ENCODE measurements around the gene CLCA4.

DNA sequence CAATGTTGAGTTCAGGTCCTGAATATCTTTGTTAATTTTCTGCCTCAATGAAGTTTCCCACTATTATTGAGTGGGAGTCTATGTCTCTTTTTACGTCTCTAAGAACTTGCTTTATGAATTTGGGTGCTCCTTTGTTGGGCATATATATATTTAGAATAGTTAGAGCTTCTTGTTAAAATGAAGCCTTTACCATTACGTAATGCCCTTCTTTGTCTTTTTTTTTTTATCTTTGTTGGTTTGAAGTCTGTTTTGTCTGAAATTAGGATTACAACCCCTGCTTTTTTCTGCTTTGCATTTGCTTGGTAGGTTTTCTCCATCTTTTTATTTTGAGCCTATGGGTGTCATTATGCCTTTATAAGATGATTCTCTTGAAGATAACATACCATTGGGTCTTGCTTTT, 10.9 kb downstream of the CLCA4 start:
- no peak for TF ChIP-seq SMC3 (IDR thresholded peaks at IDR 0.05; ENCODE audit: borderline replicate concordance, low read length)
- no peak for TF ChIP-seq CTCF (IDR thresholded peaks at IDR 0.05 in 2 of 3, conservative IDR thresholded peaks at IDR 0.05 in 1 of 3; ENCODE audit: control insufficient read depth in 2 of 3, extremely low read depth in 1 of 3, insufficient read depth in 1 of 3, low read depth in 3 of 3, low read length in 3 of 3)
- no peak for TF ChIP-seq NFYB (IDR thresholded peaks at IDR 0.05; ENCODE audit: insufficient read depth, low read depth, low read length)
- TF ChIP-seq ZNF207 (IDR thresholded peaks at IDR 0.05; ENCODE audit: borderline replicate concordance) = no peak
- TF ChIP-seq JUNB (IDR thresholded peaks at IDR 0.05) = no peak
- TF ChIP-seq EZH2 (IDR thresholded peaks at IDR 0.05; ENCODE audit: borderline replicate concordance, control insufficient read depth, low read depth, low read length) = no peak
- TF ChIP-seq, protein P1, sequence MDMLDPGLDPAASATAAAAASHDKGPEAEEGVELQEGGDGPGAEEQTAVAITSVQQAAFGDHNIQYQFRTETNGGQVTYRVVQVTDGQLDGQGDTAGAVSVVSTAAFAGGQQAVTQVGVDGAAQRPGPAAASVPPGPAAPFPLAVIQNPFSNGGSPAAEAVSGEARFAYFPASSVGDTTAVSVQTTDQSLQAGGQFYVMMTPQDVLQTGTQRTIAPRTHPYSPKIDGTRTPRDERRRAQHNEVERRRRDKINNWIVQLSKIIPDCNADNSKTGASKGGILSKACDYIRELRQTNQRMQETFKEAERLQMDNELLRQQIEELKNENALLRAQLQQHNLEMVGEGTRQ (IDR thresholded peaks at IDR 0.05; ENCODE audit: borderline replicate concordance, low read depth, low read length) = no peak
- no peak for TF ChIP-seq ZNF622 (IDR thresholded peaks at IDR 0.05)
- no peak for TF ChIP-seq EP300 (IDR thresholded peaks at IDR 0.05; ENCODE audit: borderline replicate concordance in 1 of 2, control insufficient read depth in 1 of 2, low read depth in 2 of 2, low read length in 2 of 2)
- no peak for TF ChIP-seq PAX5 (IDR thresholded peaks at IDR 0.05; ENCODE audit: borderline replicate concordance, low read depth, low read length)
- TF ChIP-seq MTA3 (IDR thresholded peaks at IDR 0.05; ENCODE audit: borderline replicate concordance, low read length) = no peak
- no peak for TF ChIP-seq TBL1XR1 (IDR thresholded peaks at IDR 0.05; ENCODE audit: low read depth, low read length)
- TF ChIP-seq, protein P2, sequence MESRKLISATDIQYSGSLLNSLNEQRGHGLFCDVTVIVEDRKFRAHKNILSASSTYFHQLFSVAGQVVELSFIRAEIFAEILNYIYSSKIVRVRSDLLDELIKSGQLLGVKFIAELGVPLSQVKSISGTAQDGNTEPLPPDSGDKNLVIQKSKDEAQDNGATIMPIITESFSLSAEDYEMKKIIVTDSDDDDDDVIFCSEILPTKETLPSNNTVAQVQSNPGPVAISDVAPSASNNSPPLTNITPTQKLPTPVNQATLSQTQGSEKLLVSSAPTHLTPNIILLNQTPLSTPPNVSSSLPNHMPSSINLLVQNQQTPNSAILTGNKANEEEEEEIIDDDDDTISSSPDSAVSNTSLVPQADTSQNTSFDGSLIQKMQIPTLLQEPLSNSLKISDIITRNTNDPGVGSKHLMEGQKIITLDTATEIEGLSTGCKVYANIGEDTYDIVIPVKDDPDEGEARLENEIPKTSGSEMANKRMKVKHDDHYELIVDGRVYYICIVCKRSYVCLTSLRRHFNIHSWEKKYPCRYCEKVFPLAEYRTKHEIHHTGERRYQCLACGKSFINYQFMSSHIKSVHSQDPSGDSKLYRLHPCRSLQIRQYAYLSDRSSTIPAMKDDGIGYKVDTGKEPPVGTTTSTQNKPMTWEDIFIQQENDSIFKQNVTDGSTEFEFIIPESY (IDR thresholded peaks at IDR 0.05) = no peak
- TF ChIP-seq POLR2A (IDR thresholded peaks at IDR 0.05; ENCODE audit: low read depth, low read length) = no peak

Data from GM12878 (cell line).